ENCODE measurements around the gene ZEB2. TPM values are rescaled to one million over a fixed set of nuclear protein-coding genes. Genes with fewer than 3 reads are reported as not detected.

The ZEB2 gene
- total RNA-seq, 1 experiment from 2014 or later: 1.2 TPM

DNA sequence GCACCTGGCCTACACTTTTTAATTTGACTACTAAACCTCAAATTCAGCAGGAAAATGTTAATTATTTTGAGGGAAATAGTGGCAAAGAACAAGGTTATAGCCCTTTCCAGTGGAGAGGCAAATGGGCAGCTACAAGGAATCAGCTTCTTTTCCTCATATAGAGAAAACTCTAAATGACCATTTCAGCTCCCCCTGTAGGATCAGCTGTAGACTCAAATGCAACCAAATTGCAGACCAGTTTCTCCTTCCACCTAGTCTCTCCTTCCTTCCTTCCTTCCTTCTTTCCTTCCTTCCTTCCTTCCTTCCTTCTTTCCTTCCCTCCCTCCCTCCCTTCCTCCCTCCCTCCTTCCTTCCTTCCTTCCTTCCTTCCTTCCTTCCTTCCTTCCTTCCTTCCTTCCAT lies 158.2 kb downstream of the ZEB2 start:
- Histone ChIP-seq H2AK5ac (ENCODE audit: insufficient read length, low read length) (no peak overlapping the region), H3K9me3 (ENCODE audit: control insufficient read depth, low read depth, low read length) (no peaks in the 10 kb centered on the region), H4K5ac (ENCODE audit: insufficient read length, low read depth, low read length) (no peak overlapping the region), H3K4me2 (ENCODE audit: insufficient read depth, insufficient read length, low read length) (no peak overlapping the region), H3K14ac (ENCODE audit: insufficient read depth, low read length) (no peak overlapping the region), H3K23me2 (ENCODE audit: insufficient read length, low read depth, low read length, poor library complexity, severe bottlenecking) (no peaks in the 10 kb centered on the region), H3K18ac (ENCODE audit: insufficient read length, low read depth, low read length) (no peak overlapping the region), H3K27me3 (ENCODE audit: insufficient read depth, low read length) (no peaks in the 10 kb centered on the region), H2BK12ac (ENCODE audit: insufficient read length, low read depth, low read length) (no peak overlapping the region), H3K56ac (ENCODE audit: insufficient read length, low read depth, low read length) (no peak overlapping the region), H3K4ac (ENCODE audit: low read depth, low read length) (no peak overlapping the region), H2BK15ac (ENCODE audit: low read depth, low read length) (no peak overlapping the region), H2BK120ac (ENCODE audit: low read depth, low read length, poor library complexity, severe bottlenecking) (no peak overlapping the region), H3K27ac (ENCODE audit: insufficient read length, low read depth, low read length) (no peak overlapping the region), H2BK20ac (ENCODE audit: low read depth, low read length, poor library complexity, severe bottlenecking) (no peak overlapping the region), H3K79me1 (ENCODE audit: insufficient read depth, low read depth, low read length, poor library complexity, severe bottlenecking) (no peaks in the 10 kb centered on the region), H3K4me1 (ENCODE audit: insufficient read depth, low read length) (peaks cover 2% of the 10 kb centered on the region; the same call in 1 of the 2 replicates), H2BK5ac (ENCODE audit: insufficient read length, low read length) (no peak overlapping the region), H4K91ac (ENCODE audit: insufficient read length, low read depth, low read length) (no peak overlapping the region), H4K8ac (replicated peaks; ENCODE audit: insufficient read length, low read depth, low read length) (no peak overlapping the region), H2AFZ (ENCODE audit: low read length) (no peak overlapping the region), H3K23ac (ENCODE audit: insufficient read length, low read depth, low read length) (no peak overlapping the region), H4K20me1 (ENCODE audit: control insufficient read depth, insufficient read depth, insufficient read length) (no peaks in the 10 kb centered on the region), H3T11ph (ENCODE audit: low read length) (no peak overlapping the region), H3K79me2 (ENCODE audit: insufficient read depth, low read length) (no peaks in the 10 kb centered on the region), H3K9ac (ENCODE audit: extremely low read depth, insufficient read length, low read length) (no peak overlapping the region)
- no peak overlapping the region for H3K27ac Mint-ChIP-seq
- no peak for DNase-seq
- peaks cover 0 to 5% of the 10 kb centered on the region in 2 experiments; a peak in 2 of 4 replicates for H3K4me1 Mint-ChIP-seq
- no peaks in the 10 kb centered on the region for H3K36me3 Mint-ChIP-seq (ENCODE audit: insufficient read depth in 1 of 3, low read depth in 3 of 3)
- no peaks in the 10 kb centered on the region; a peak in 1 of 5 replicates for H3K9me3 Mint-ChIP-seq
- H3K4me3 Mint-ChIP-seq: no peak overlapping the region
- H3K27me3 Mint-ChIP-seq (ENCODE audit: low read depth): peaks cover 1% of the 10 kb centered on the region; the same call in 1 of the 2 replicates
- TF ChIP-seq, protein P1, sequence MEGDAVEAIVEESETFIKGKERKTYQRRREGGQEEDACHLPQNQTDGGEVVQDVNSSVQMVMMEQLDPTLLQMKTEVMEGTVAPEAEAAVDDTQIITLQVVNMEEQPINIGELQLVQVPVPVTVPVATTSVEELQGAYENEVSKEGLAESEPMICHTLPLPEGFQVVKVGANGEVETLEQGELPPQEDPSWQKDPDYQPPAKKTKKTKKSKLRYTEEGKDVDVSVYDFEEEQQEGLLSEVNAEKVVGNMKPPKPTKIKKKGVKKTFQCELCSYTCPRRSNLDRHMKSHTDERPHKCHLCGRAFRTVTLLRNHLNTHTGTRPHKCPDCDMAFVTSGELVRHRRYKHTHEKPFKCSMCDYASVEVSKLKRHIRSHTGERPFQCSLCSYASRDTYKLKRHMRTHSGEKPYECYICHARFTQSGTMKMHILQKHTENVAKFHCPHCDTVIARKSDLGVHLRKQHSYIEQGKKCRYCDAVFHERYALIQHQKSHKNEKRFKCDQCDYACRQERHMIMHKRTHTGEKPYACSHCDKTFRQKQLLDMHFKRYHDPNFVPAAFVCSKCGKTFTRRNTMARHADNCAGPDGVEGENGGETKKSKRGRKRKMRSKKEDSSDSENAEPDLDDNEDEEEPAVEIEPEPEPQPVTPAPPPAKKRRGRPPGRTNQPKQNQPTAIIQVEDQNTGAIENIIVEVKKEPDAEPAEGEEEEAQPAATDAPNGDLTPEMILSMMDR (conservative IDR thresholded peaks at IDR 0.05): peak; percentile 33; the same call in 1 of the 3 replicates

All from H9 (cell line).